AG10803 (cell line): ENCODE measurements around the gene CRNKL1.

Source experiments
- DNase-seq: peaks from one replicate; pipeline ENCODE4 v3.0.0; 2010; ENCODE audit warnings: low read depth
- H3K4me3 ChIP-seq: 2 replicates; pipeline ENCODE4 v1.5.1; 2011; ENCODE audit warnings: mild to moderate bottlenecking, low read length, control low read depth
- TF ChIP-seq, protein P1 (sequence below): conservative IDR thresholded peaks from 2 replicates; pipeline ENCODE4 v1.5.1; 2011; ENCODE audit warnings: mild to moderate bottlenecking, low read length, control low read depth, inconsistent platforms

The CRNKL1 gene

DNA sequence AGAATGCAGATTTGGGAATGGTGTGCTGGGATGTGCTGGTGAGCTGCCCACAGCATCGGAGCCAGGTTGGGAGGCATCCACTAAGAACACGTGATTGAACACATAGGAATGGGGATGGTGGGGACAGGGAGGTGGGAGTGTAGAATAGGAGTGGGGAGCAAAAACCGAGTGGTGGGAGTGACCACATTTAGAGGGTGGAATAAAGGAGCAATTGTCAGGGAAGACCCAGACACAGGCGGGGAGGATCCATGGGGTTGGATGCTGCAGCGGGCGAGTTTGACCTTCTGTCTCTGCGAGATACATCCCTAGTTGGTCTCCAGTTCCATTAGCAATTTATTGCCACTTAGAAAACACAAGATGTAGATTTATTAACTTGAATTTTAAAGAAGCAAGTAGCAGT is 30.4 kb downstream of the CRNKL1 start:
- no peak overlapping the region for H3K4me3 ChIP-seq
- TF ChIP-seq, protein P1, sequence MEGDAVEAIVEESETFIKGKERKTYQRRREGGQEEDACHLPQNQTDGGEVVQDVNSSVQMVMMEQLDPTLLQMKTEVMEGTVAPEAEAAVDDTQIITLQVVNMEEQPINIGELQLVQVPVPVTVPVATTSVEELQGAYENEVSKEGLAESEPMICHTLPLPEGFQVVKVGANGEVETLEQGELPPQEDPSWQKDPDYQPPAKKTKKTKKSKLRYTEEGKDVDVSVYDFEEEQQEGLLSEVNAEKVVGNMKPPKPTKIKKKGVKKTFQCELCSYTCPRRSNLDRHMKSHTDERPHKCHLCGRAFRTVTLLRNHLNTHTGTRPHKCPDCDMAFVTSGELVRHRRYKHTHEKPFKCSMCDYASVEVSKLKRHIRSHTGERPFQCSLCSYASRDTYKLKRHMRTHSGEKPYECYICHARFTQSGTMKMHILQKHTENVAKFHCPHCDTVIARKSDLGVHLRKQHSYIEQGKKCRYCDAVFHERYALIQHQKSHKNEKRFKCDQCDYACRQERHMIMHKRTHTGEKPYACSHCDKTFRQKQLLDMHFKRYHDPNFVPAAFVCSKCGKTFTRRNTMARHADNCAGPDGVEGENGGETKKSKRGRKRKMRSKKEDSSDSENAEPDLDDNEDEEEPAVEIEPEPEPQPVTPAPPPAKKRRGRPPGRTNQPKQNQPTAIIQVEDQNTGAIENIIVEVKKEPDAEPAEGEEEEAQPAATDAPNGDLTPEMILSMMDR, result no peak
- no peak for DNase-seq

DNA sequence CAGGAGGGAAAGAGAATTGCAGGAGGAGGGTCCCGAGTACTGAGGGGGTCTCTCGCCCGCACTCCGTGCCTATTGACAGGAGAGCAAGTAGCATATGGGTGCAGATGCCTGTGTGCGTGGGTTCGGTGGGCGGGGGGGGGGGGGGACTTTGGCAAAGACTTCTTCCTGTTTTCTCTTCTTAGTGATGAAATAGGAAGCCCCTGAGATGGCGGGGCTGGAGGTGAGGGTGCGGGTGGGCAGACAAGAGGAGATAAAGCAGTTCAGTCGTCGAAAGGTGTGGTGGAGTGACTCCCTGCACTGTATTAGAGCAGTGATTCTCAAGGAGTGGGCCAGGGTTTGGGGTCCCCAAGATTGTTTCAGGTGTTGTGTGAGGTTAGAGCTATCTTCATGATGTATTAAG is 31.4 kb downstream of the CRNKL1 start:
- no peak overlapping the region for H3K4me3 ChIP-seq
- no peak for DNase-seq
- TF ChIP-seq, protein P1, result no peak

DNA sequence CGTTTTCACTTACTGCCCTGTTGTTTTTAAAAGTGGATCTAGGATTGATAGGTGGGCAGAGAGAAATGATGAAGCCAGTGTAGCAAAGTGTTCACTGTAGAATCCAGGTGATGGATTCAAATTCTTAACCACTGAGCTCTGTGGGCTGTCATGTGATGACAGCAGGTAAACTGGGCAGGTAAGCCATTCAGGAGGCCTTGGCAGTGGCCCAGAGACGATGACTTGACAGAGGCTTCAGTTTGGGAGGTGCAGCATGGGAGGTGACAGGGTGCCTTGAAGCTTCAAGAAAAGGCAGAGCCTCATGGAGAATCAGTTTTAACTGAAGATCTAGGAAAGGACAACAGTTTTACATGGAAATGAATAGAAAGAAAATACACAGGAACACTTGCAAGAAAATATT is 33.1 kb downstream of the CRNKL1 start:
- no peak for DNase-seq
- TF ChIP-seq, protein P1, result no peak
- no peak overlapping the region for H3K4me3 ChIP-seq

DNA sequence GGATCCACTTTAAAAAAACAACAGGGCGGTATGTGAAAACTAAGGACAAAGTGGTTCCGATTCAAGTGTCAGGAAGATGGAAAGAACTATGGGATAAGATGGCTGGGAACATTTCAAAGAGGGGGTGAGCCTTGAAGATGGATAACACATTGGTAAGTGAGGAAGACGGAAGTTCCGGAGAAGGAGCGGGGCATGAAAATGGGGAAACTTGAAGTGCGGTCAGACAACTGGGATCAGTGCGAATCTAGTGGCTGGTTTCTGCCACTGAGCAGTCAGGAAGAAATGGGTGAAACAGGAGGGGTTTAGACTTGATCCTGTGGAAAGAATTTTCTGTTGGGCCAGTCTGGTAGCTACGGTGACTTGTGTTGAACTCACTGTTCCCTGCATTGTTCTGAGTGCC is 33.9 kb downstream of the CRNKL1 start:
- no peak for DNase-seq
- peak overlapping the region; percentile 88 for H3K4me3 ChIP-seq
- TF ChIP-seq, protein P1, result no peak

DNA sequence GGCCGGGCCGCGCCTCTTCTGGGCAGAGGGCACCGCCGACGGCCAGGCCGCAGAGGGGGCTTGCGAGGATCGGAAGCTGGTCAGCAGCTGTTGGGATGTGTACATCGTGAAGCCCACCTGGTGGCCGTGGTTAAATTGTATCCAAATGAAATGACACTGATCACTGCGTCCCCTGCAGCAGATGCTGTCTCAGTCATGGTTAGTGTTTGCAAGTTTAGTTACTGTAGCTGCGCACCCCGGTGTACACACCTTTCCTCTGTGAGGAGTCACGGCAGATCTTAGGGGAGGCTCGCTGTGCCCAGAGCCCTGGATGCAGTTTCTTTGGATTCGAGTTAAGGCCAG is 34.5 kb downstream of the CRNKL1 start:
- DNase-seq, result no peak
- TF ChIP-seq, protein P1, result no peak
- H3K4me3 ChIP-seq, result peak overlapping the region; percentile 88

DNA sequence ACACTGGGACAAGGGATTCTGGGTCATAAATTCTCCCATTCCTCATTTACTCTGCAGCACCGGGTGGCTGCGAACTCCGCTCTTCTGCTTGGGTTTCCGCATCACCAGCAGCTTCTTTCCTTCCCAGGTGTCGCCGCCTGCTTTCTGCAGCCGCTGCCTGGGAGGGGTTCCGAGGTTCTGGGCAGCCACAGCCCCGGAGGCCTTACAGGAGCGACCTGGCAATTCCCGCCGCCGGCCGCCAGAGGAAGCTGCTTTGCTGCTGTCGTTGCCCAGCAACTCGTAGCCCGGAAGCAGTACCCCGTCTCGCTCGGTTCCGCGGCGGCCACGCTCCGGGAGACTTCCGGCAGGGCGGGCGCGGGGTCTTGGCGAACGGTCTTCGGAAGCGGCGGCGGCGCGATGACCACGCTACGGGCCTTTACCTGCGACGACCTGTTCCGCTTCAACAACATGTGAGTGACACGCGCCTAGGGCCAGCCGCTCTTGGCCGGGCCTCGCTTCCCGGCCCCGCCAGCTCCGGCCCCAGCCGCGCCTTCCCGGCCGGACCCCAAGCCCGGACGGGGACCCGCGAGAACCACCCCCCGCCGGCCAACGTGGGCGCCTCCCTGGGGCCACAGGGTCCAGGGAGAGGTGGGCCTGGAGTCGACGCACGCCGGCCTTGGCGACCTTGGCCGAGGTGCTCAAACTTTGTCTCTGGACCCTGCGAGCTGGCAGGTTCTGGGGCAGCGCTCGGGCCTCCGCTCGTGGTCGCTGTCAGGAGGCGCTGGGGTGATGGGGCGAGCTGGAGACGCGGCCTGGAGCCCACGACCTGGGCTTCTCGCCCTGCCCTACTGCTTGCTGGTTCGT is 35.0 kb downstream of the CRNKL1 start, which contains the start of gene NAA20:
TSS of gene NAA20 (plus strand) at position 362 of the 843 bp plus-strand sequence. CDS start at position 397, 35 bp downstream.
- peak; percentile 91 for DNase-seq
- TF ChIP-seq, protein P1, result peak; percentile 72

DNA sequence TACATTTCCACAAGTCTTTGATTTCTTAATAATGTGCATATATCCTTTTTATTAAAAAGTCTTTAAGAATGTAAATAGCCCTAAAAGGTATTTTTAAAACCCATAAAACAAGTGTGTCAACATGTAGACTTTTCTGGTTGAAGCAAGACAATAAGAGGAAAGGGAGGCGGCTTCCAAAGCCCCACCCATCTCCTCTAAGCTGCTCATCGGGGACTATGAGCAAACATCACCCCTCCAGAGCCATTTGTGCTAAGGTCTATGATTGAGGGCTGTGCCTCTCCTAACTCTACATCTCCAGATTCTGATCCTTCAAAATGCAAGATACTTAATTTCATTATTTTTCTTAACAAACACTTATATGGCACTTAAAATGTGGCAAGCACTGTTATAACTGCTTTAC is 37.6 kb downstream of the CRNKL1 start:
- no peak for DNase-seq
- no peak overlapping the region for H3K4me3 ChIP-seq
- TF ChIP-seq, protein P1, result no peak

More for the DNA sequence above, 35.0 kb downstream of the CRNKL1 start, which contains the start of gene NAA20:
- H3K4me3 ChIP-seq, result peak within 1 kb of the TSS; percentile 88
